ENCODE data around the gene BABAM2. TPM values are rescaled to one million over a fixed set of nuclear protein-coding genes. Genes with fewer than 3 reads are reported as not detected.

The BABAM2 gene
- total and polyA plus RNA-seq, 9 of the 15 experiments (the other 6 are each of a cell fraction or from before 2014, with no cell fraction given): 10.9 to 37.4 (median 25.6) TPM

DNA sequence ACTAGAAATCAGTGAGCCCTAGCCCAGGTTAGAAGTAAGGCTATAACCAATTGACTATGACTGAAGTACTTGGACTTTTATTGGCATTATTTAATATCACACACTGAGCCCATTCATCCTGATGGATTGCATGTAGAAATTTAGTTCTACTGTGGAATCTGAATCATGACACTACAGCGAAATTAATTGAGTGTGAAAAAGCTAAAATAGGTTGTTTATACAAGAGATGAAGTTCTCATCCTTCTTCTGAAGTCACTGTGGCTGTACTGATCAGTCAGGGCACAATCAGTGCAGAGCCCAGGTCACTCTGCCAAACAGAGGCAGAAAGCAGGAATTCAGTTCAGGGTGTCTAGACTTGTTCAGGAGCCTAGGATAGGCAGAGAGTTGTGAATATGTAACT is 158.9 kb downstream of the BABAM2 start:
- no peaks in the 10 kb centered on the region for H4K20me1 ChIP-seq (replicated peaks; ENCODE audit: control insufficient read depth, insufficient read depth, low read length)
- ChIA-PET CTCF (ENCODE audit: low intra/inter-chr PET ratio) (no interaction called here), POLR2A (no interaction called here)
- no peak for TF ChIP-seq PCBP1 (IDR thresholded peaks at IDR 0.05; ENCODE audit: low read depth, low read length, poor library complexity, severe bottlenecking)
- TF ChIP-seq FOS (IDR thresholded peaks at IDR 0.05; ENCODE audit: extremely low read depth, insufficient read length): no peak
- TF ChIP-seq, protein P1, sequence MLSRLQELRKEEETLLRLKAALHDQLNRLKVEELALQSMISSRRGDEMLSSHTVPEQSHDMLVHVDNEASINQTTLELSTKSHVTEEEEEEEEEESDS (CRISPR knock-in tag; IDR thresholded peaks at IDR 0.05): no peak
- no peak for TF ChIP-seq ZNF3 (CRISPR knock-in tag; IDR thresholded peaks at IDR 0.05)
- TF ChIP-seq ZNF197 (CRISPR knock-in tag; IDR thresholded peaks at IDR 0.05; ENCODE audit: low read depth): no peak
- TF ChIP-seq U2AF1 (optimal IDR thresholded peaks at IDR 0.05; ENCODE audit: low read depth, low read length): no peak
- TF ChIP-seq RAD21 (CRISPR knock-in tag; conservative IDR thresholded peaks at IDR 0.05 in 1 of 2, IDR thresholded peaks at IDR 0.05 in 1 of 2): no peak
- no peak for TF ChIP-seq ZNF24 (IDR thresholded peaks at IDR 0.05)
- TF ChIP-seq ZZZ3 (IDR thresholded peaks at IDR 0.05): no peak
- no peak for TF ChIP-seq ZNF76 (CRISPR knock-in tag; IDR thresholded peaks at IDR 0.05; ENCODE audit: borderline replicate concordance)
- TF ChIP-seq, protein P2, sequence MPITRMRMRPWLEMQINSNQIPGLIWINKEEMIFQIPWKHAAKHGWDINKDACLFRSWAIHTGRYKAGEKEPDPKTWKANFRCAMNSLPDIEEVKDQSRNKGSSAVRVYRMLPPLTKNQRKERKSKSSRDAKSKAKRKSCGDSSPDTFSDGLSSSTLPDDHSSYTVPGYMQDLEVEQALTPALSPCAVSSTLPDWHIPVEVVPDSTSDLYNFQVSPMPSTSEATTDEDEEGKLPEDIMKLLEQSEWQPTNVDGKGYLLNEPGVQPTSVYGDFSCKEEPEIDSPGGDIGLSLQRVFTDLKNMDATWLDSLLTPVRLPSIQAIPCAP (CRISPR knock-in tag; IDR thresholded peaks at IDR 0.05; ENCODE audit: borderline replicate concordance): no peak
- no peak for TF ChIP-seq PHB2 (IDR thresholded peaks at IDR 0.05; ENCODE audit: low read depth)
- TF ChIP-seq, protein P3, sequence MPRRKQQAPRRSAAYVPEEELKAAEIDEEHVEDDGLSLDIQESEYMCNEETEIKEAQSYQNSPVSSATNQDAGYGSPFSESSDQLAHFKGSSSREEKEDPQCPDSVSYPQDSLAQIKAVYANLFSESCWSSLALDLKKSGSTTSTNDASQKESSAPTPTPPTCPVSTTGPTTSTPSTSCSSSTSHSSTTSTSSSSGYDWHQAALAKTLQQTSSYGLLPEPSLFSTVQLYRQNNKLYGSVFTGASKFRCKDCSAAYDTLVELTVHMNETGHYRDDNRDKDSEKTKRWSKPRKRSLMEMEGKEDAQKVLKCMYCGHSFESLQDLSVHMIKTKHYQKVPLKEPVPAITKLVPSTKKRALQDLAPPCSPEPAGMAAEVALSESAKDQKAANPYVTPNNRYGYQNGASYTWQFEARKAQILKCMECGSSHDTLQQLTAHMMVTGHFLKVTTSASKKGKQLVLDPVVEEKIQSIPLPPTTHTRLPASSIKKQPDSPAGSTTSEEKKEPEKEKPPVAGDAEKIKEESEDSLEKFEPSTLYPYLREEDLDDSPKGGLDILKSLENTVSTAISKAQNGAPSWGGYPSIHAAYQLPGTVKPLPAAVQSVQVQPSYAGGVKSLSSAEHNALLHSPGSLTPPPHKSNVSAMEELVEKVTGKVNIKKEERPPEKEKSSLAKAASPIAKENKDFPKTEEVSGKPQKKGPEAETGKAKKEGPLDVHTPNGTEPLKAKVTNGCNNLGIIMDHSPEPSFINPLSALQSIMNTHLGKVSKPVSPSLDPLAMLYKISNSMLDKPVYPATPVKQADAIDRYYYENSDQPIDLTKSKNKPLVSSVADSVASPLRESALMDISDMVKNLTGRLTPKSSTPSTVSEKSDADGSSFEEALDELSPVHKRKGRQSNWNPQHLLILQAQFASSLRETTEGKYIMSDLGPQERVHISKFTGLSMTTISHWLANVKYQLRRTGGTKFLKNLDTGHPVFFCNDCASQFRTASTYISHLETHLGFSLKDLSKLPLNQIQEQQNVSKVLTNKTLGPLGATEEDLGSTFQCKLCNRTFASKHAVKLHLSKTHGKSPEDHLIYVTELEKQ (CRISPR knock-in tag; IDR thresholded peaks at IDR 0.05): no peak
- TF ChIP-seq, protein P4, sequence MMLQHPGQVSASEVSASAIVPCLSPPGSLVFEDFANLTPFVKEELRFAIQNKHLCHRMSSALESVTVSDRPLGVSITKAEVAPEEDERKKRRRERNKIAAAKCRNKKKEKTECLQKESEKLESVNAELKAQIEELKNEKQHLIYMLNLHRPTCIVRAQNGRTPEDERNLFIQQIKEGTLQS (IDR thresholded peaks at IDR 0.05): no peak
- TF ChIP-seq, protein P4 (CRISPR knock-in tag; conservative IDR thresholded peaks at IDR 0.05): no peak
- TF ChIP-seq PPARD (CRISPR knock-in tag; IDR thresholded peaks at IDR 0.05): no peak
- TF ChIP-seq POLR2H (tag; IDR thresholded peaks at IDR 0.05; ENCODE audit: low read depth): no peak
- TF ChIP-seq YBX1 (IDR thresholded peaks at IDR 0.05): no peak
- no peak for TF ChIP-seq WHSC1 (IDR thresholded peaks at IDR 0.05; ENCODE audit: low read length)
- no peaks in the 10 kb centered on the region for H3K4me1 ChIP-seq (replicated peaks in 1 of 2; ENCODE audit: control insufficient read depth in 2 of 2, insufficient read depth in 2 of 2, low read length in 2 of 2)
- 18% methylated on average over 1 of the region's 1 CpG for WGBS (ENCODE audit: insufficient coverage, low coverage, missing lambda C conversion rate)
- no peaks in the 10 kb centered on the region for H3K27me3 ChIP-seq (ENCODE audit: control insufficient read depth in 2 of 2, insufficient read depth in 2 of 2, low read length in 2 of 2)
- ATAC-seq: no peak
- intact Hi-C loops (cut with micrococcal nuclease) (no loop called here), in situ Hi-C loops (cut with MboI) (no loop called here)
- H3K9ac ChIP-seq (ENCODE audit: insufficient read depth in 1 of 2, low read depth in 2 of 2, low read length in 2 of 2): no peak overlapping the region
- FAIRE-seq: no peak
- no peak overlapping the region for H3K4me3 ChIP-seq
- H3K9me3 ChIP-seq (replicated peaks; ENCODE audit: control insufficient read depth, insufficient read depth, low read depth, low read length): no peaks in the 10 kb centered on the region
- no peak overlapping the region for H3K4me2 ChIP-seq (ENCODE audit: insufficient read depth, low read length)
- no TSS peak for BruUV-seq (replicated peaks)
- DNase-seq (ENCODE audit: extremely low read depth in 1 of 4, low spot score in 3 of 4): no peak
- H2AFZ ChIP-seq (ENCODE audit: low read depth, low read length): no peak overlapping the region
- H3K27ac ChIP-seq (ENCODE audit: extremely low read depth, low read depth, low read length): no peak overlapping the region
- no peaks in the 10 kb centered on the region for H3K36me3 ChIP-seq (ENCODE audit: control insufficient read depth, insufficient read depth, low read length)
- H3K79me2 ChIP-seq (ENCODE audit: control insufficient read depth, insufficient read depth, low read length): no peaks in the 10 kb centered on the region
- no peaks in the 10 kb centered on the region for H3K9me1 ChIP-seq (ENCODE audit: control insufficient read depth, insufficient read depth, low read length)
